GM21360 (cell line): ENCODE data around the gene ARHGAP24.

Experiments used
- ATAC-seq: cut with Tn5 transposase; IDR thresholded peaks from one replicate; pipeline ENCODE4 v1.9.1; 2021; ENCODE audit warnings: mild to moderate bottlenecking, moderate library complexity; ENCODE audit not compliant: unreplicated experiment

ARHGAP24 gene

DNA sequence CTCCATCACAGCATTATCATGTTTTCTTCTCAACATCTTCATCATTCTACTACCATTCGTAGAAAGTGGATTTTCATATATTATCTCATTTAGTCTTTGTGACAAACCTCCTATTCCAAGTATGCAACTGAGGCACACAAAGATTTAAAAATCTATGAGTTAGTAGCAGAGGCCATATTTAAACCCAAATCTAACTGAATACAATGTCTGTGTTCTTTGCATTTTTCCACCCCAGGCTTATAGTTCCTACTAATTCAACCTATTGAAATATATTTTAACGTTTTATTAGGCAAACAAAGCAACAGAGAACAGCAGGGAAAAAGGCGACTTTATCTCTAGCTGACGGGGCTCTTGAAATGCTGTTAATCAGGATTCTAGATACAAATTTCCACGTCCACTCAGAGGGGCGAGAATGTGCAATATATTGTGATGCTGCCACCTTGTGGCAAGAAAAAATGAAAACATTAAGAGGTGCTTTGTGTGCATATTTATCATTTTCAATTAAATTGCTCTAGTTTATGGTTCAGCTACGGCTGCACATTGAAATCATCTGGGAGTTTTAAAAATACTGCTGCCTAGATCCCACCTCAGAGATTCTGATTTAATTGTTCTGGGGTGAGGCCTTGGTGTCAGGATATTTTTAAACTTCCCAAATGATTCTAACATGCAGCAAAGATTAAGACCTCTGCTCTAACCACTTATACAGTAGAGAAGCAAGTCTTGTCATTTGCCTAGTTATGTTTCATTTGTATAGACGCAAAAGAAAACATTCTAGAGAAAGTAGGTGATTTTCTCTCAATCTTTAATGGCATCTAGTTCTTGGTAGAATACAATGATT lies 569.0 kb downstream of the ARHGAP24 start:
- no peak for ATAC-seq

DNA sequence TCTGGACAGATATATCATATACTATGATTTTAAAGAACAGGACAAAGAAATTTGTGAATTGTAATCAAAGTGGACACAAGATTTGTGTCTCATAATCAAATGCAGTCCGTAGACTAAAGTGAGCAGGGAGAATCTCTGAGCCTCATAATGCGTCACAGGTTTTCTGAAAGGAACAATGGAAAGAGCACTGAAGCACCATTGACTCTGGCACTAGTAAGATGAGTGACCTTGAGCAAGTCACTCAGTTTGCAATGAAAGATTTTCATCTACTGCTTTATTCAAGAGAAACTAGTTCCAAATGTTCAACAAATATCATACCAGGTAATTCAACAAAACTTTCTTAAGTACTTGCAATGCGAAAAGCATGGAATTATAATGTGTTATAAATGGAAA lies 569.6 kb downstream of the ARHGAP24 start:
- no peak for ATAC-seq

DNA sequence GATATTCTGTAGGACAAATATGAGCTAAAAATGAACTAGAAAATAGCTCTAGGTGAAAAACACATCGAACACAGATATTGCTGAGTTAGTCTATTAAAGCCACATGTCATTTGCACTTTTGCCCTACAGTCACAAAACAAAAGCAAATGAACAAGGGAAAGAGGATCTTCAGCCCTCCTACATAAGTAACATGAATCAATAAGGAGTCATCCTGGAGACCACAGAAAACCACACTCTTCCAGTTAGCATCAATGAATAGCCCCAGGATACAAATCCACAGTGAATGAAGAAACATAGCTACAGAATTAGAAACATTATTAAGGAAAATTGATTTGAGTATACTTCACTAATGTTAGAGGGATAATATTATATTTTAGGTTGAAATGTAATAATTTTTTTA lies 573.5 kb downstream of the ARHGAP24 start:
- ATAC-seq, result no peak

DNA sequence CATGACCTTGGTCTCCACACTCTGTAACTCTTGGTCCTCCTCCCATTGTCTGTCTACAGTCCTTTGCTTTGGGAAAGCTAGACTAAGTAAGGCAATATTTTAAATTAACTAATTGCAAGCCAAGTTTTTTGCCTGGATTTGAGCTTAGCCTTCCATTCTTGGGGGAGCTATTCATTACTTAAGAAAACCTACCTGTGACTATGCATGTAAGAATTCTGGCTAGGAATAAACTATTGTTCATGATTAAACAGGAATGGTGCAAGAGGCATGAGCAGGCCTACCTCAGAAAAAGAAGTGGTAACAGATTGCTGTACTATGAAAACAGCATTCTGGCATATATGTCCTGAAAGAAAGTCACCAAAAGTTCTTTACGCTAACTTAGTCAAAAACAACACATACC lies 575.5 kb downstream of the ARHGAP24 start:
- ATAC-seq, result no peak
